Trophoblast cell (in vitro differentiated cells and primary cell): ENCODE measurements around the gene SLC2A4.

Experiments
- DNase-seq, 2 donors: peaks; one replicate each; pipeline ENCODE4 v3.0.0-alpha.2; 2016
- H2AFZ ChIP-seq: 2 replicates; pipeline ENCODE4 v1.6.1; 2013; ENCODE audit warnings: low read length, moderate library complexity, mild to moderate bottlenecking; ENCODE audit not compliant: insufficient read depth, poor library complexity
- H2AK5ac ChIP-seq: 2 replicates; pipeline ENCODE4 v1.6.1; 2013; ENCODE audit warnings: mild to moderate bottlenecking, low read length
- H2BK120ac ChIP-seq: 2 replicates; pipeline ENCODE4 v1.6.1; 2013; ENCODE audit warnings: low read length, mild to moderate bottlenecking, moderate library complexity; ENCODE audit not compliant: insufficient read depth, poor library complexity
- H2BK12ac ChIP-seq: 2 replicates; pipeline ENCODE4 v1.6.1; 2013; ENCODE audit warnings: mild to moderate bottlenecking, low read length, moderate library complexity
- H2BK5ac ChIP-seq: 2 replicates; pipeline ENCODE4 v1.6.1; 2013; ENCODE audit warnings: low read length, low read depth, moderate library complexity, mild to moderate bottlenecking; ENCODE audit not compliant: poor library complexity
- H3K14ac ChIP-seq: 2 replicates; pipeline ENCODE4 v1.6.1; 2013; ENCODE audit warnings: mild to moderate bottlenecking, low read length
- H3K18ac ChIP-seq: 2 replicates; pipeline ENCODE4 v1.6.1; 2013; ENCODE audit warnings: mild to moderate bottlenecking, low read length
- H3K23ac ChIP-seq: 2 replicates; pipeline ENCODE4 v1.6.1; 2013; ENCODE audit warnings: low read length
- H3K27ac ChIP-seq: 2 replicates; pipeline ENCODE4 v1.5.1; 2013; ENCODE audit warnings: low read depth, mild to moderate bottlenecking, inconsistent platforms, low read length, moderate library complexity
- H3K27me3 ChIP-seq: 2 replicates; pipeline ENCODE4 v1.6.1; 2013; ENCODE audit warnings: inconsistent platforms, mild to moderate bottlenecking, low read length, moderate library complexity; ENCODE audit not compliant: insufficient read depth
- H3K36me3 ChIP-seq, 2 experiments: 1 replicate in 1 of 2; 2 replicates in 1 of 2; pipeline ENCODE4 v1.6.1; 2013; ENCODE audit warnings: low read length in 2 of 2, mild to moderate bottlenecking in 2 of 2, moderate library complexity in 1 of 2; ENCODE audit not compliant: insufficient read depth in 2 of 2, control insufficient read depth in 1 of 2
- H3K4ac ChIP-seq: 2 replicates; pipeline ENCODE4 v1.6.1; 2013; ENCODE audit warnings: low read depth, mild to moderate bottlenecking, low read length, moderate library complexity
- H3K4me1 ChIP-seq, 2 experiments: 1 replicate in 1 of 2; 2 replicates in 1 of 2; pipeline ENCODE4 v1.6.1; 2013; ENCODE audit warnings: low read length in 2 of 2, mild to moderate bottlenecking in 2 of 2, moderate library complexity in 1 of 2; ENCODE audit not compliant: insufficient read depth in 2 of 2, control insufficient read depth in 1 of 2
- H3K4me2 ChIP-seq: 2 replicates; pipeline ENCODE4 v1.6.1; 2013; ENCODE audit warnings: inconsistent platforms, mild to moderate bottlenecking, low read length, moderate library complexity
- H3K4me3 ChIP-seq: 2 replicates; pipeline ENCODE4 v1.5.1; 2013; ENCODE audit warnings: mild to moderate bottlenecking, low read depth, low read length, inconsistent platforms
- H3K79me1 ChIP-seq: one replicate; pipeline ENCODE4 v1.6.1; 2013; ENCODE audit warnings: low read length
- H3K79me2 ChIP-seq: 2 replicates; pipeline ENCODE4 v1.6.1; 2013; ENCODE audit warnings: low read length, mild to moderate bottlenecking; ENCODE audit not compliant: control insufficient read depth, insufficient read depth, poor library complexity
- H3K9ac ChIP-seq: 2 replicates; pipeline ENCODE4 v1.6.1; 2013; ENCODE audit warnings: mild to moderate bottlenecking, low read length
- H3K9me3 ChIP-seq: 2 replicates; pipeline ENCODE4 v1.6.1; 2013; ENCODE audit warnings: low read depth, mild to moderate bottlenecking, control low read depth, inconsistent platforms, low read length; ENCODE audit not compliant: insufficient read depth
- H4K12ac ChIP-seq: 2 replicates; pipeline ENCODE4 v1.6.1; 2013; ENCODE audit warnings: low read depth, mild to moderate bottlenecking, low read length, moderate library complexity
- H4K8ac ChIP-seq: 2 replicates; pipeline ENCODE4 v1.6.1; 2013; ENCODE audit warnings: low read depth, mild to moderate bottlenecking, low read length, moderate library complexity
- H4K91ac ChIP-seq: one replicate; pipeline ENCODE4 v1.6.1; 2013; ENCODE audit warnings: low read depth, mild to moderate bottlenecking, low read length, moderate library complexity
- WGBS: extraction: QIAGEN DNeasy Blood & Tissue Kit; methylation state at CpG from one replicate; pipeline ENCODE4 v1.1.7; 2013; ENCODE audit warnings: missing lambda C conversion rate; ENCODE audit not compliant: insufficient read length, insufficient coverage; ENCODE audit errors: extremely low coverage; 5-methylcytosine and 5-hydroxymethylcytosine counted together

SLC2A4 gene

DNA sequence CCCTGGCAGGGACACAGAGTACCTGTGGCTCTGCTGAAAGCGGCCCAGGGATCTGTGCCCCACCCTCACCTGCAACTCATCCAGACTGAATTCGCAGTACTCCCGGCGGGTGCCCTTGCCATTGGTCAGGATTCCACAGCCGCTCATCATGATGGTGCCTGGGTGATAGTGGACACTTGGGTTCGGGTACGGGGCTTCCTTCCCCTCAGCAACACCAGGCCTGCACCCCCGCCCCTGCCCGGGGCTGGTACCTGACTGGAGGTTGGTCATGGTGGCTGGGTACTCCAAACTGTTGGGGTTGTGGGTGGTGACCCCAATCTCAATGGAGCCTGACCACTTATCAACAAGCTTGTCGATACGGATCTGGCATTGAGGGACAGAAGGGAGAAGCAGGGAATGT is 44.7 kb downstream of the SLC2A4 start:
- Histone ChIP-seq H4K8ac (no peak overlapping the region), H3K79me1 (peaks cover 11% of the 10 kb centered on the region), H4K12ac (no peak overlapping the region), H3K9me3 (no peaks in the 10 kb centered on the region), H3K4me1 (peaks cover 4 to 8% of the 10 kb centered on the region in 2 experiments), H3K4me3 (no peak overlapping the region), H3K14ac (no peak overlapping the region), H3K23ac (no peak overlapping the region), H2BK12ac (no peak overlapping the region), H3K27me3 (no peaks in the 10 kb centered on the region), H3K36me3 (peaks cover 52 to 57% of the 10 kb centered on the region in 2 experiments), H2BK120ac (no peak overlapping the region), H3K18ac (no peak overlapping the region), H4K91ac (no peak overlapping the region), H2AFZ (no peak overlapping the region), H3K79me2 (peaks cover 4% of the 10 kb centered on the region), H3K4ac (no peak overlapping the region), H3K9ac (no peak overlapping the region), H3K27ac (no peak overlapping the region), H2BK5ac (no peak overlapping the region), H2AK5ac (no peak overlapping the region), H3K4me2 (no peak overlapping the region)
- no CpG with 5 or more reads among the region's 11 CpGs for WGBS
- no peak for DNase-seq

DNA sequence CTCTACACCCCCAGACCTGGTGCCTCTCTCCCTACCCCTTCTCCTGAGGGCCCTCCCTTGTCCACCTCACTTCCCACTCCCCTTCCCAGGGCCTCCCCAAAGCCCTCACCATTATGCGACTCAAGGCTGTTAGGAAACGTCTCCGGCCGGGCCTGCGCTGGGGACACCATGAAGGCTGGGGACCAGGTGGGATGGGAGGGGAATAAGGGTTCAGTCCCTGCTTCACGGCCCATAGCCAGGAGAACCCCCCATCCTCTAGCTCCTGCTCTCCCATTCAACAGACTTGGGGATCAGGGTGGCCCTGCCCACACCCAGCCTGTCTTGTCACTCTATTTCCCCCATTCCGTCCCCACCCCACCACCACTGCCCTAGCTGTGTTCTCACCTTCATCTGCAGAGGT is 45.5 kb downstream of the SLC2A4 start:
- no peak overlapping the region for H3K4me3 ChIP-seq
- H3K4me2 ChIP-seq, result no peak overlapping the region
- no peak overlapping the region for H4K12ac ChIP-seq
- no peak overlapping the region for H3K18ac ChIP-seq
- H2BK5ac ChIP-seq, result no peak overlapping the region
- H3K27ac ChIP-seq, result no peak overlapping the region
- no peak overlapping the region for H2BK12ac ChIP-seq
- no peak overlapping the region for H3K4ac ChIP-seq
- peaks cover 4% of the 10 kb centered on the region for H3K79me2 ChIP-seq
- H4K8ac ChIP-seq, result no peak overlapping the region
- no peak overlapping the region for H4K91ac ChIP-seq
- no peak overlapping the region for H2AFZ ChIP-seq
- no peak overlapping the region for H3K9ac ChIP-seq
- no peaks in the 10 kb centered on the region for H3K27me3 ChIP-seq
- H3K4me1 ChIP-seq, result peaks cover 4 to 8% of the 10 kb centered on the region in 2 experiments
- no peak overlapping the region for H2AK5ac ChIP-seq
- no CpG with 5 or more reads among the region's 7 CpGs for WGBS
- peaks cover 11% of the 10 kb centered on the region for H3K79me1 ChIP-seq
- H3K23ac ChIP-seq, result no peak overlapping the region
- H3K14ac ChIP-seq, result no peak overlapping the region
- H3K36me3 ChIP-seq, result peaks cover 44 to 49% of the 10 kb centered on the region in 2 experiments
- no peak overlapping the region for H2BK120ac ChIP-seq
- no peaks in the 10 kb centered on the region for H3K9me3 ChIP-seq
- no peak for DNase-seq

DNA sequence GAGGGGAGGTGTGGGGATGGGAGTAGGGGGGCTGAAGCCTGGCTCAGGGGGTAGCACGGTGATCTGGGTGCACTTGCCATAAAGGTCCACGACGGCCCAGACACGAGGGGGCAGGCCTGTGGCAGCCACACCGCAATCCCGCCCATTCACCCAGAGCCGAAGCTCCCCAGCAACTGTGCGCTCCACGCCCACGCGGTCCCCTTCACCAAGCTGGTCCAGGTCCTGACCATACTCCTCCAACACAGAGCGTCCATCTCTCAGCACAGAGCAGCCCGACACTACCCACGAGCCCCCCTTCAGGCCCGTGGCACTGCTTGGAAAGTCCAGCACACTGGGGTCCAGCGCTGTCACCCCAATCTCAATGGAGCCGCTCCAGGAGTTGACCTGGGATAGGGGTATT is 46.0 kb downstream of the SLC2A4 start:
- H4K12ac ChIP-seq, result no peak overlapping the region
- H3K9me3 ChIP-seq, result no peaks in the 10 kb centered on the region
- no peak overlapping the region for H3K4me3 ChIP-seq
- H4K8ac ChIP-seq, result no peak overlapping the region
- no peak overlapping the region for H3K23ac ChIP-seq
- no peak overlapping the region for H2BK12ac ChIP-seq
- WGBS, result no CpG with 5 or more reads among the region's 17 CpGs
- H3K4ac ChIP-seq, result no peak overlapping the region
- no peak overlapping the region for H3K4me2 ChIP-seq
- H2BK5ac ChIP-seq, result no peak overlapping the region
- no peak overlapping the region for H3K18ac ChIP-seq
- no peak overlapping the region for H2AK5ac ChIP-seq
- peaks cover 4 to 8% of the 10 kb centered on the region in 2 experiments for H3K4me1 ChIP-seq
- peaks cover 11% of the 10 kb centered on the region for H3K79me1 ChIP-seq
- no peak for DNase-seq
- H3K36me3 ChIP-seq, result peaks cover 39 to 44% of the 10 kb centered on the region in 2 experiments
- H3K14ac ChIP-seq, result no peak overlapping the region
- no peak overlapping the region for H3K27ac ChIP-seq
- no peak overlapping the region for H3K9ac ChIP-seq
- H3K79me2 ChIP-seq, result peaks cover 4% of the 10 kb centered on the region
- H3K27me3 ChIP-seq, result no peaks in the 10 kb centered on the region
- no peak overlapping the region for H2AFZ ChIP-seq
- H2BK120ac ChIP-seq, result no peak overlapping the region
- H4K91ac ChIP-seq, result no peak overlapping the region

DNA sequence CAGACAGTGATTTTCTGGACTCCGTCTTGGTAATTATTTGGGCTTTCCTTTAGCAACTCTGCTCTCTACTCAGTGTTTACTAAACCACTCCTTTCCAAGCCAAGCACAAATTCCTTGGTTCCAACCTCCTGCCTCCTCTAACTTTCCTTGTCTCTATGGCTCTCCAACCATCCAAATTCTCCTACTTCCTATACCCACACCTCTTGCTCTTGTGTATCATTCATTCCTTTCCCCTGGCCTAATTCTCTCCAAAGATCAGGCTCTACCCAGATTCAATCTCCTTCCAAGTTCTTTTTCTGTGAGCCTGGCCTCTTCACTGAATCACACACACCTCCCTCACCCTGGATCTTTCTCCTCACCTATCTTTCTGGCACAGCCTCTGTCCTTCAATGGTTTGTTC is 46.5 kb downstream of the SLC2A4 start:
- H3K36me3 ChIP-seq, result peaks cover 34 to 39% of the 10 kb centered on the region in 2 experiments
- no peak overlapping the region for H2AFZ ChIP-seq
- H2AK5ac ChIP-seq, result no peak overlapping the region
- H3K4me3 ChIP-seq, result no peak overlapping the region
- H3K4me2 ChIP-seq, result no peak overlapping the region
- no peak overlapping the region for H4K12ac ChIP-seq
- no peak overlapping the region for H3K27ac ChIP-seq
- no peaks in the 10 kb centered on the region for H3K27me3 ChIP-seq
- no peak overlapping the region for H3K23ac ChIP-seq
- peaks cover 11% of the 10 kb centered on the region for H3K79me1 ChIP-seq
- no peak overlapping the region for H4K91ac ChIP-seq
- WGBS, result no CpG with 5 or more reads among the region's 1 CpG
- H4K8ac ChIP-seq, result no peak overlapping the region
- peaks cover 4 to 8% of the 10 kb centered on the region in 2 experiments for H3K4me1 ChIP-seq
- no peak overlapping the region for H3K18ac ChIP-seq
- H3K79me2 ChIP-seq, result peaks cover 4% of the 10 kb centered on the region
- DNase-seq, result no peak
- H2BK120ac ChIP-seq, result no peak overlapping the region
- no peak overlapping the region for H2BK12ac ChIP-seq
- H3K4ac ChIP-seq, result no peak overlapping the region
- H2BK5ac ChIP-seq, result no peak overlapping the region
- no peaks in the 10 kb centered on the region for H3K9me3 ChIP-seq
- no peak overlapping the region for H3K14ac ChIP-seq
- no peak overlapping the region for H3K9ac ChIP-seq
